Measurements from ENCODE around the gene SLCO3A1.

SLCO3A1 gene

GRCh38 chr15:91857772-91858171 lies 4.3 kb downstream of the SLCO3A1 start:
- no peak for DNase-seq (ENCODE audit: extremely low read depth, low read depth)

GRCh38 chr15:91860498-91860897 lies 7.0 kb downstream of the SLCO3A1 start:
- DNase-seq (ENCODE audit: extremely low read depth, low read depth), result no peak
- TF ChIP-seq, protein P1, sequence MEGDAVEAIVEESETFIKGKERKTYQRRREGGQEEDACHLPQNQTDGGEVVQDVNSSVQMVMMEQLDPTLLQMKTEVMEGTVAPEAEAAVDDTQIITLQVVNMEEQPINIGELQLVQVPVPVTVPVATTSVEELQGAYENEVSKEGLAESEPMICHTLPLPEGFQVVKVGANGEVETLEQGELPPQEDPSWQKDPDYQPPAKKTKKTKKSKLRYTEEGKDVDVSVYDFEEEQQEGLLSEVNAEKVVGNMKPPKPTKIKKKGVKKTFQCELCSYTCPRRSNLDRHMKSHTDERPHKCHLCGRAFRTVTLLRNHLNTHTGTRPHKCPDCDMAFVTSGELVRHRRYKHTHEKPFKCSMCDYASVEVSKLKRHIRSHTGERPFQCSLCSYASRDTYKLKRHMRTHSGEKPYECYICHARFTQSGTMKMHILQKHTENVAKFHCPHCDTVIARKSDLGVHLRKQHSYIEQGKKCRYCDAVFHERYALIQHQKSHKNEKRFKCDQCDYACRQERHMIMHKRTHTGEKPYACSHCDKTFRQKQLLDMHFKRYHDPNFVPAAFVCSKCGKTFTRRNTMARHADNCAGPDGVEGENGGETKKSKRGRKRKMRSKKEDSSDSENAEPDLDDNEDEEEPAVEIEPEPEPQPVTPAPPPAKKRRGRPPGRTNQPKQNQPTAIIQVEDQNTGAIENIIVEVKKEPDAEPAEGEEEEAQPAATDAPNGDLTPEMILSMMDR (IDR thresholded peaks at IDR 0.05; ENCODE audit: low read depth, low read length), result no peak

More at GRCh38 chr15:91857772-91858171, 4.3 kb downstream of the SLCO3A1 start:
- TF ChIP-seq, protein P1 (IDR thresholded peaks at IDR 0.05; ENCODE audit: low read depth, low read length), result no peak

DNA sequence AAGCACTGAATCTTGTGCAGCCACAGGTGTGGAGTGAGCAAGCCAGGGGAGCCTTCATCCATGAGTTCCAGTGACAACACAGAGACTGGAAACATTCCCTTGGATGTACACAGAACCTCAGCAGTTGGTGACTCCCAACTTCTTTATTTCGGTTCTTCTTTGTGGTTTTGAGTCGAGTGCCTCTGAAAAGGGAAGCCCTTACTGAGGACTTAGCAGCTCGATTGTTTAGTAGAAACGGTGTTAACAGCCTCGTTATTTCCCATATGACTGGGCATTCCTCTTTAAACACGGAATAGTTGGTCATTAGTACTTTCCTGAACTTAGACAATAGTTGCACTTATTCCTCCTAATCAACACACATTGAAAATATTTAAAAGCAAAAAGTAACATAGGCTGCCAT lies 7.7 kb downstream of the SLCO3A1 start:
- no peak for DNase-seq (ENCODE audit: extremely low read depth, low read depth)
- TF ChIP-seq, protein P1 (IDR thresholded peaks at IDR 0.05; ENCODE audit: low read depth, low read length), result no peak

DNA sequence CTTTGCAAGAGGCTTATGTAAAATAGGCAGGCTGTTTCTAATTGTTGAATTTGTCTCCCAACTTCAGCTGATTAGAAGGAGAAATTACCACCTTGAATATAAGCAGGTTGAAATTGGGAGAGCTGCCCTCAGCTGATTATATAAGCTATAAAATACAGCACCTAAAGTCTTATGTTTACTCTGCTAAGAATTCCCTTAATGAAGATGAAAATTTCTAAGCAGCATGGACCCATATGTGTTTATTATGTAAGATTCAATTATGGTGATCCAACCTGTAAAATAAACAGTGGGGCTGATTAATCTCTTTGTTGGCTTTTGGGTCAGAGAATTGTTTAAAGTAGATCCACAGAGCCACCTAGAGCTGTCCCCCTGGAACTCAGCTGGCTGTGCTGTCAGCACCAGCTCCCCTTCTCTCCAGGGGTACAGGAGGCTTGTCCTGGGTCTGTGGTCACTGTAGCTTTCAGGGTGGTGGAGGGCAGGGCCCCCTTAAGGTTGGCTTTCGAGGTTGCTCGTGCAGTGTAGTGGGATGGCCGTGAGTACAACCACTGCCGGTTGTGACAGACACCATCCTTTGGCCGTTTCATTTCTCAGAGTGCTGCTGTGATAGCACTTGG lies 9.5 kb downstream of the SLCO3A1 start:
- no peak for DNase-seq (ENCODE audit: extremely low read depth, low read depth)
- TF ChIP-seq, protein P1 (IDR thresholded peaks at IDR 0.05; ENCODE audit: low read depth, low read length), result no peak

DNA sequence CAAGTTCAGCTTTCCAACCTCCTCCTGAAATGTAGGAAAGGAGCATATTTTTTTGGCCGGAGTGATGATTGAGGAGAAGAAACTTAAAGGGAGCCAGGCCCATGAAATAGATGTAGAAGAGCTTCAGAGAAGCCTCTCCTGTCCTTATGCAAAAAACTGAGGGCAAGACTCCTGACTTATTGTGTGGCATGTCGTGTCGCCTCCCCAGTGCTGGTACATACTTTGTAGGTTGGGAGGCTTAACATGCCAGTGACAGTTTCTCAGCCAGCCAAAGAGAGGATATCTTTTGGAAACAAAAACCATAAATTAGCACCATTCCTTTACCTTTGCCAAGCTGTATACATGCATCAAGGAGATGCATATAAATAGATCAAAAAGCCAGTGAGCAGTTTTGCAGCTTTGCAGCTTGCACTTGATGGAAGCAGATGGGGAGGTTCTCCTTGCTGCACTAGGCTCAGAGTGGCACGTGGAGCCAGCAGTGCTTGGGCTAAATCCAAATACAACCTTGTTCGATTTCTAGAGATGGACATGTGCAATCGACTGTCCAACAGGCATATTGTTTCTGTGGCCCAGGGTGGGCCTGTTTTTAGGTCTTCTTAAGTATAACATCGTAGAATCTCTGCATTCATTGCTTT lies 10.2 kb downstream of the SLCO3A1 start:
- TF ChIP-seq, protein P1 (IDR thresholded peaks at IDR 0.05; ENCODE audit: low read depth, low read length), result no peak

DNA sequence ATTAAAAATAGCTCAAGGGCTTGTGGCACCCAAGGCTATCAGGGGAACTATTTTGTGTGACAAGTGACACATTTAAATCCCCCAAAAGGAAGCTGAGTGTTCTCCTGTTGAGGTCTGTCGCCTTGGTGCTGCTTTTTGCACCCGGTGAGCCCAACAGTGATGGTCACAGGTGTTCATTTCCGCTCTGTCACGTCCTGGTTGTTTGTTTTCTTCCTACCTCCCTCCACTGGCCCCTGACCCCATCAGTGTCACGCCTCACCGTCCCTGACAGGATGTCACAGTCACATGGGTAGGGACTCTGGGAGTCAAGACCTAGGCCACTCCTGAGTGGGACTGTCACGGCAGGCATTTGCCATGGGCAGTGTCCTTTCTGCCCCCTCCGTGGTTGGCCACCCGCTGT lies 11.2 kb downstream of the SLCO3A1 start:
- DNase-seq (ENCODE audit: extremely low read depth, low read depth), result no peak
- TF ChIP-seq, protein P1 (IDR thresholded peaks at IDR 0.05; ENCODE audit: low read depth, low read length), result no peak

More for the DNA sequence above, 10.2 kb downstream of the SLCO3A1 start:
- no peak for DNase-seq (ENCODE audit: extremely low read depth, low read depth)

DNA sequence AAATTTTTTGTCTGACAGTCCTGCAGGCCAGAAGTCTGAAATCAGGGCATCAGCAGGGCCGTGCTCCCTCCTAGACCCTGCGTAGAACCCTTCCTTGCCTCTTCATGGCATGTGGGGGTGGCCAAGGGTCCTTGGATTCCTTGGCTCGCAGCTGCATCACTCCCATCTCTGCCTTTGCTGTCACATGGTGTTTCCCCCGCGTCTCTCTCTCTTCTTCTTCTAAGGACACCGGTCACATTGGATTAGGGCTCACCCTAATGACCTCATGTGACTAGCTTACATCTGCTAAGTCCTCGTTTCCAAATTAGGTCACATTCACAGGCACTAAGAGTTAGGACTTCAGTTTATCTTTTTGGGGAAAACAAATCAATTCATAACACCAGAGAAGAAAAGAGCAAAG lies 12.0 kb downstream of the SLCO3A1 start:
- DNase-seq (ENCODE audit: extremely low read depth, low read depth), result no peak
- TF ChIP-seq, protein P1 (IDR thresholded peaks at IDR 0.05; ENCODE audit: low read depth, low read length), result no peak

Measured in AG09319 (cell line).